ENCODE measurements around the gene SLC2A9.
"Not testable (repeated sequence)": the region's sequence is repeated elsewhere in the genome, so short reads cannot be mapped to it uniquely, and the experiment has no call there.

The SLC2A9 gene

GRCh38 chr4:9923195-9923812 is 98.0 kb downstream of the SLC2A9 start:
- no peak for DNase-seq

- DNase-seq: no peak
Observed at GRCh38 chr4:9921326-9921725, 100.0 kb downstream of the SLC2A9 start.

- no peak for DNase-seq
Observed at GRCh38 chr4:9920029-9920428, 101.3 kb downstream of the SLC2A9 start.

- DNase-seq: no peak
Observed at GRCh38 chr4:9919047-9919446, 102.2 kb downstream of the SLC2A9 start.

GRCh38 chr4:9918484-9918883 is 102.8 kb downstream of the SLC2A9 start:
- no peak for DNase-seq

GRCh38 chr4:9916937-9917336 is 104.4 kb downstream of the SLC2A9 start:
- DNase-seq: no peak

GRCh38 chr4:9916346-9916745 is 105.0 kb downstream of the SLC2A9 start:
- no peak for DNase-seq

GRCh38 chr4:9913846-9914245 is 107.5 kb downstream of the SLC2A9 start:
- no peak for DNase-seq

- no peak for DNase-seq
Observed at GRCh38 chr4:9906996-9907395, 114.3 kb downstream of the SLC2A9 start.

GRCh38 chr4:9904976-9905587 is 116.2 kb downstream of the SLC2A9 start:
- peak in 1 of 5 donors; percentile 4 for DNase-seq

- DNase-seq: no peak
Observed at GRCh38 chr4:9903317-9903716, 118.0 kb downstream of the SLC2A9 start.

- DNase-seq: no peak
Observed at GRCh38 chr4:9901257-9901656, 120.0 kb downstream of the SLC2A9 start.

GRCh38 chr4:9900633-9901032 is 120.7 kb downstream of the SLC2A9 start:
- not testable (repeated sequence) for DNase-seq

GRCh38 chr4:9899306-9900055 is 121.8 kb downstream of the SLC2A9 start:
- DNase-seq: no peak

- no peak for DNase-seq
Observed at GRCh38 chr4:9898596-9899305, 122.5 kb downstream of the SLC2A9 start.

GRCh38 chr4:9895333-9895705 is 126.0 kb downstream of the SLC2A9 start:
- no peak for DNase-seq

GRCh38 chr4:9894644-9895332 is 126.5 kb downstream of the SLC2A9 start:
- DNase-seq: no peak

GRCh38 chr4:9893329-9894108 is 127.8 kb downstream of the SLC2A9 start:
- no peak for DNase-seq

- DNase-seq: no peak
Observed at GRCh38 chr4:9891740-9892139, 129.6 kb downstream of the SLC2A9 start.

GRCh38 chr4:9891056-9891455 is 130.2 kb downstream of the SLC2A9 start:
- no peak for DNase-seq

GRCh38 chr4:9889306-9889705 is 132.0 kb downstream of the SLC2A9 start:
- DNase-seq: no peak

- DNase-seq: no peak
Observed at GRCh38 chr4:9885958-9886357, 135.3 kb downstream of the SLC2A9 start.
